Measurements from ENCODE around the gene CTDSPL.

CTDSPL gene

GRCh38 chr3:37901721-37902120 is 40.0 kb downstream of the CTDSPL start:
- Histone ChIP-seq H3K9me3 (replicated peaks; ENCODE audit: insufficient read depth, low read length) (no peaks in the 10 kb centered on the region), H3K79me2 (ENCODE audit: low read length) (no peaks in the 10 kb centered on the region), H3K9ac (ENCODE audit: low read length) (no peak overlapping the region), H3K27me3 (replicated peaks; ENCODE audit: insufficient read depth, low read length) (no peaks in the 10 kb centered on the region), H3F3A (ENCODE audit: insufficient read depth, low read length) (no peaks in the 10 kb centered on the region), H3K36me3 (replicated peaks; ENCODE audit: insufficient read depth, low read length) (no peaks in the 10 kb centered on the region), H3K4me2 (ENCODE audit: low read depth, low read length) (no peak overlapping the region), H3K9me2 (replicated peaks; ENCODE audit: insufficient read depth, low read length) (no peaks in the 10 kb centered on the region), H3K4me1 (ENCODE audit: low read length) (peaks cover 17% of the 10 kb centered on the region), H2AFZ (ENCODE audit: low read length) (no peak overlapping the region), H3K27ac (ENCODE audit: low read length) (no peak overlapping the region), H4K20me1 (ENCODE audit: insufficient read depth, low read length) (no peaks in the 10 kb centered on the region), H3K4me3 (ENCODE audit: low read length) (no peak overlapping the region)
- no peak for TF ChIP-seq EZH2phosphoT487 (IDR thresholded peaks at IDR 0.05; ENCODE audit: low read length)
- no peak for TF ChIP-seq CTCF (IDR thresholded peaks at IDR 0.05; ENCODE audit: low read length)
- DNase-seq = no peak

- no peak overlapping the region for H3K4me2 ChIP-seq (ENCODE audit: low read depth, low read length)
- DNase-seq = no peak
These were observed 41.0 kb downstream of the CTDSPL start for GRCh38 chr3:37902674-37903073.

GRCh38 chr3:37903320-37903719 is 41.6 kb downstream of the CTDSPL start:
- H2AFZ ChIP-seq (ENCODE audit: low read length) = no peak overlapping the region
- H3K27ac ChIP-seq (ENCODE audit: low read length) = no peak overlapping the region
- H3K9me3 ChIP-seq (replicated peaks; ENCODE audit: insufficient read depth, low read length) = no peaks in the 10 kb centered on the region
- no peak overlapping the region for H3K9ac ChIP-seq (ENCODE audit: low read length)
- H4K20me1 ChIP-seq (ENCODE audit: insufficient read depth, low read length) = no peaks in the 10 kb centered on the region
- H3K9me2 ChIP-seq (replicated peaks; ENCODE audit: insufficient read depth, low read length) = no peaks in the 10 kb centered on the region
- H3K4me1 ChIP-seq (ENCODE audit: low read length) = peaks cover 29% of the 10 kb centered on the region
- no peak overlapping the region for H3K4me2 ChIP-seq (ENCODE audit: low read depth, low read length)
- no peaks in the 10 kb centered on the region for H3K79me2 ChIP-seq (ENCODE audit: low read length)
- no peak overlapping the region for H3K4me3 ChIP-seq (ENCODE audit: low read length)
- no peak for DNase-seq
- H3F3A ChIP-seq (ENCODE audit: insufficient read depth, low read length) = peaks cover 12% of the 10 kb centered on the region
- no peaks in the 10 kb centered on the region for H3K36me3 ChIP-seq (replicated peaks; ENCODE audit: insufficient read depth, low read length)
- no peak for TF ChIP-seq CTCF (IDR thresholded peaks at IDR 0.05; ENCODE audit: low read length)
- TF ChIP-seq EZH2phosphoT487 (IDR thresholded peaks at IDR 0.05; ENCODE audit: low read length) = no peak
- TF ChIP-seq EZH2 (optimal IDR thresholded peaks at IDR 0.05; ENCODE audit: low read depth, low read length) = no peak
- H3K27me3 ChIP-seq (replicated peaks; ENCODE audit: insufficient read depth, low read length) = no peaks in the 10 kb centered on the region

More at GRCh38 chr3:37902674-37903073, 41.0 kb downstream of the CTDSPL start:
- Histone ChIP-seq H3K9me3 (replicated peaks; ENCODE audit: insufficient read depth, low read length) (no peaks in the 10 kb centered on the region), H4K20me1 (ENCODE audit: insufficient read depth, low read length) (no peaks in the 10 kb centered on the region), H3K27me3 (replicated peaks; ENCODE audit: insufficient read depth, low read length) (no peaks in the 10 kb centered on the region), H3K79me2 (ENCODE audit: low read length) (no peaks in the 10 kb centered on the region), H3K4me3 (ENCODE audit: low read length) (no peak overlapping the region), H3K4me1 (ENCODE audit: low read length) (peaks cover 27% of the 10 kb centered on the region), H3F3A (ENCODE audit: insufficient read depth, low read length) (peaks cover 8% of the 10 kb centered on the region), H2AFZ (ENCODE audit: low read length) (no peak overlapping the region), H3K9ac (ENCODE audit: low read length) (no peak overlapping the region), H3K9me2 (replicated peaks; ENCODE audit: insufficient read depth, low read length) (no peaks in the 10 kb centered on the region), H3K36me3 (replicated peaks; ENCODE audit: insufficient read depth, low read length) (no peaks in the 10 kb centered on the region), H3K27ac (ENCODE audit: low read length) (no peak overlapping the region)
- TF ChIP-seq EZH2phosphoT487 (IDR thresholded peaks at IDR 0.05; ENCODE audit: low read length) = no peak
- no peak for TF ChIP-seq CTCF (IDR thresholded peaks at IDR 0.05; ENCODE audit: low read length)
- TF ChIP-seq EZH2 (optimal IDR thresholded peaks at IDR 0.05; ENCODE audit: low read depth, low read length) = no peak
